H9 (cell line): ENCODE measurements around the gene PDE4B. TPM values are rescaled to one million over a fixed set of nuclear protein-coding genes. Genes with fewer than 3 reads are reported as not detected.

Experiments used
- DNase-seq: peaks from one replicate; pipeline ENCODE4 v3.0.0-alpha.2; 2017
- H2AFZ ChIP-seq: one replicate; pipeline ENCODE4 v1.6.1; 2013; ENCODE audit warnings: mild to moderate bottlenecking, low read length, control low read depth, moderate library complexity
- H2AK5ac ChIP-seq: 2 replicates; pipeline ENCODE4 v1.6.1; 2013; ENCODE audit warnings: low read length, control low read depth, mixed read lengths; ENCODE audit not compliant: insufficient read length
- H2BK120ac ChIP-seq: one replicate; pipeline ENCODE4 v1.6.1; 2013; ENCODE audit warnings: low read depth, mild to moderate bottlenecking, low read length, control low read depth, inconsistent platforms; ENCODE audit not compliant: poor library complexity, severe bottlenecking
- H2BK12ac ChIP-seq: 2 replicates; pipeline ENCODE4 v1.6.1; 2013; ENCODE audit warnings: low read length, control low read depth, mixed read lengths, low read depth; ENCODE audit not compliant: insufficient read length
- H2BK15ac ChIP-seq: 2 replicates; pipeline ENCODE4 v1.6.1; 2013; ENCODE audit warnings: low read depth, low read length, control low read depth
- H2BK20ac ChIP-seq: one replicate; pipeline ENCODE4 v1.6.1; 2013; ENCODE audit warnings: low read depth, mild to moderate bottlenecking, low read length, control low read depth, inconsistent platforms; ENCODE audit not compliant: poor library complexity, severe bottlenecking
- H2BK5ac ChIP-seq: 2 replicates; pipeline ENCODE4 v1.6.1; 2013; ENCODE audit warnings: low read length, control low read depth, mixed read lengths; ENCODE audit not compliant: insufficient read length
- H3K14ac ChIP-seq: 2 replicates; pipeline ENCODE4 v1.6.1; 2013; ENCODE audit warnings: low read length, control low read depth; ENCODE audit not compliant: insufficient read depth
- H3K18ac ChIP-seq: 2 replicates; pipeline ENCODE4 v1.6.1; 2013; ENCODE audit warnings: low read depth, mild to moderate bottlenecking, mixed read lengths, low read length, control low read depth; ENCODE audit not compliant: insufficient read length
- H3K23ac ChIP-seq: 2 replicates; pipeline ENCODE4 v1.6.1; 2013; ENCODE audit warnings: low read length, control low read depth, mixed read lengths, low read depth; ENCODE audit not compliant: insufficient read length
- H3K23me2 ChIP-seq: 2 replicates; pipeline ENCODE4 v1.6.1; 2013; ENCODE audit warnings: low read depth, mild to moderate bottlenecking, mixed read lengths, low read length, control low read depth; ENCODE audit not compliant: insufficient read length, poor library complexity, severe bottlenecking
- H3K27ac ChIP-seq: 2 replicates; pipeline ENCODE4 v1.5.1; 2013; ENCODE audit warnings: low read length, control low read depth, mixed read lengths, low read depth; ENCODE audit not compliant: insufficient read length
- H3K27me3 ChIP-seq: 2 replicates; pipeline ENCODE4 v1.6.1; 2013; ENCODE audit warnings: low read length, control low read depth, inconsistent platforms; ENCODE audit not compliant: insufficient read depth
- H3K4ac ChIP-seq: 2 replicates; pipeline ENCODE4 v1.6.1; 2013; ENCODE audit warnings: low read depth, mild to moderate bottlenecking, control low read depth, inconsistent platforms, low read length, moderate library complexity
- H3K4me1 ChIP-seq: 2 replicates; pipeline ENCODE4 v1.6.1; 2013; ENCODE audit warnings: low read length, control low read depth, inconsistent platforms; ENCODE audit not compliant: insufficient read depth
- H3K4me2 ChIP-seq: 2 replicates; pipeline ENCODE4 v1.6.1; 2013; ENCODE audit warnings: low read length, control low read depth, mixed read lengths; ENCODE audit not compliant: insufficient read length, insufficient read depth
- H3K56ac ChIP-seq: 2 replicates; pipeline ENCODE4 v1.6.1; 2013; ENCODE audit warnings: low read depth, mild to moderate bottlenecking, mixed read lengths, low read length, control low read depth; ENCODE audit not compliant: insufficient read length
- H3K79me1 ChIP-seq: 2 replicates; pipeline ENCODE4 v1.6.1; 2013; ENCODE audit warnings: low read depth, mild to moderate bottlenecking, moderate library complexity, low read length, control low read depth, inconsistent platforms; ENCODE audit not compliant: insufficient read depth, poor library complexity, severe bottlenecking
- H3K79me2 ChIP-seq: 2 replicates; pipeline ENCODE4 v1.6.1; 2013; ENCODE audit warnings: low read length, control low read depth, inconsistent platforms; ENCODE audit not compliant: insufficient read depth
- H3K9ac ChIP-seq: 2 replicates; pipeline ENCODE4 v1.6.1; 2013; ENCODE audit warnings: low read length, control low read depth, mixed read lengths; ENCODE audit not compliant: insufficient read length; ENCODE audit errors: extremely low read depth
- H3K9me3 ChIP-seq: one replicate; pipeline ENCODE4 v1.6.1; 2013; ENCODE audit warnings: low read depth, low read length, inconsistent platforms; ENCODE audit not compliant: control insufficient read depth
- H3T11ph ChIP-seq: one replicate; pipeline ENCODE4 v1.6.1; 2013; ENCODE audit warnings: mild to moderate bottlenecking, low read length, control low read depth, inconsistent platforms
- H4K20me1 ChIP-seq: one replicate; pipeline ENCODE4 v1.6.1; 2013; ENCODE audit not compliant: control insufficient read depth, insufficient read length, insufficient read depth
- H4K5ac ChIP-seq: 2 replicates; pipeline ENCODE4 v1.6.1; 2013; ENCODE audit warnings: low read depth, mild to moderate bottlenecking, mixed read lengths, low read length, control low read depth; ENCODE audit not compliant: insufficient read length
- H4K8ac ChIP-seq: replicated peaks from 2 replicates; pipeline ENCODE4 v1.6.1; 2013; ENCODE audit warnings: low read length, control low read depth, mixed read lengths, low read depth; ENCODE audit not compliant: insufficient read length
- H4K91ac ChIP-seq: 2 replicates; pipeline ENCODE4 v1.6.1; 2013; ENCODE audit warnings: low read depth, mild to moderate bottlenecking, moderate library complexity, mixed read lengths, low read length, control low read depth; ENCODE audit not compliant: insufficient read length
- H3K27ac Mint-ChIP-seq, 3 experiments: 2 replicates in 2 of 3; 3 replicates in 1 of 3; pipeline ENCODE4 v1.8.0; 2020 to 2021; ENCODE audit warnings: mixed read lengths in 3 of 3, mild to moderate bottlenecking in 1 of 3, moderate library complexity in 1 of 3
- H3K27me3 Mint-ChIP-seq: 2 replicates; pipeline ENCODE4 v1.8.0; 2021; ENCODE audit warnings: low read depth, mild to moderate bottlenecking, moderate library complexity, mixed read lengths
- H3K36me3 Mint-ChIP-seq, 3 experiments: 2 replicates in 2 of 3; 3 replicates in 1 of 3; pipeline ENCODE4 v1.8.0; 2020 to 2021; ENCODE audit warnings: low read depth in 3 of 3, mixed read lengths in 3 of 3; ENCODE audit not compliant: insufficient read depth in 1 of 3
- H3K4me1 Mint-ChIP-seq, 2 experiments: 2 replicates each; pipeline ENCODE4 v1.8.0; 2020; ENCODE audit warnings: mixed read lengths in 2 of 2
- H3K4me3 Mint-ChIP-seq, 2 experiments: 2 replicates in 1 of 2; 3 replicates in 1 of 2; pipeline ENCODE4 v1.8.0; 2020 to 2021; ENCODE audit warnings: mild to moderate bottlenecking in 2 of 2, mixed read lengths in 2 of 2, moderate library complexity in 1 of 2
- H3K9me3 Mint-ChIP-seq, 2 experiments: 2 replicates in 1 of 2; 3 replicates in 1 of 2; pipeline ENCODE4 v1.8.0; 2020; ENCODE audit warnings: mild to moderate bottlenecking in 2 of 2, mixed read lengths in 2 of 2, moderate library complexity in 1 of 2
- CTCF ChIP-seq: fragments of 200-600 bp; sonication (generic); conservative IDR thresholded peaks from 3 replicates; pipeline ENCODE4 v1.8.0; 2021; ENCODE audit warnings: antibody characterized with exemption, mild to moderate bottlenecking
- WGBS: extraction: QIAGEN DNeasy Blood & Tissue Kit; methylation state at CpG from one replicate; pipeline ENCODE4 v1.1.7; 2013; ENCODE audit warnings: missing lambda C conversion rate, low lambda C conversion rate, mixed read lengths; ENCODE audit not compliant: insufficient read length; ENCODE audit errors: extremely low coverage; 5-methylcytosine and 5-hydroxymethylcytosine counted together
- total RNA-seq: library from RNA; stranded (reverse); gene quantifications from 2 replicates; pipeline ENCODE4 v1.2.1, GENCODE V29; 2021

Gene PDE4B
- total RNA-seq, 1 experiment from 2014 or later, result 19.8 TPM

- TF ChIP-seq CTCF, result no peak
- H3K23ac ChIP-seq, result no peak overlapping the region
- no peaks in the 10 kb centered on the region for H3K79me2 ChIP-seq
- no peaks in the 10 kb centered on the region for H3K27me3 ChIP-seq
- H3K36me3 Mint-ChIP-seq, result no peaks in the 10 kb centered on the region
- H3K4me1 ChIP-seq, result no peaks in the 10 kb centered on the region
- no peaks in the 10 kb centered on the region for H3K27me3 Mint-ChIP-seq
- H3K4me3 Mint-ChIP-seq, result no peak overlapping the region
- H3K4me2 ChIP-seq, result no peak overlapping the region
- H4K8ac ChIP-seq, result no peak overlapping the region
- no peak overlapping the region for H2AFZ ChIP-seq
- H3K4ac ChIP-seq, result no peak overlapping the region
- no peak overlapping the region for H4K5ac ChIP-seq
- H3K9ac ChIP-seq, result no peak overlapping the region
- no peak overlapping the region for H4K91ac ChIP-seq
- no peak overlapping the region for H3K56ac ChIP-seq
- no peak overlapping the region for H2BK12ac ChIP-seq
- H2BK5ac ChIP-seq, result no peak overlapping the region
- no CpG with 5 or more reads among the region's 1 CpG for WGBS
- H2BK15ac ChIP-seq, result no peak overlapping the region
- H3K9me3 ChIP-seq, result no peaks in the 10 kb centered on the region
- no peak overlapping the region for H3K27ac ChIP-seq
- H3K9me3 Mint-ChIP-seq, result no peaks in the 10 kb centered on the region
- no peak overlapping the region for H2AK5ac ChIP-seq
- H3K27ac Mint-ChIP-seq, result no peak overlapping the region
- no peaks in the 10 kb centered on the region for H3K23me2 ChIP-seq
- H2BK20ac ChIP-seq, result no peak overlapping the region
- DNase-seq, result no peak
- H4K20me1 ChIP-seq, result no peaks in the 10 kb centered on the region
- no peaks in the 10 kb centered on the region for H3K79me1 ChIP-seq
- no peaks in the 10 kb centered on the region for H3K4me1 Mint-ChIP-seq
- H3T11ph ChIP-seq, result no peak overlapping the region
- no peak overlapping the region for H3K18ac ChIP-seq
- no peak overlapping the region for H3K14ac ChIP-seq
- H2BK120ac ChIP-seq, result no peak overlapping the region
Measured at GRCh38 chr1:66245691-66246090, 453.0 kb downstream of the PDE4B start.
